ENCODE measurements around the gene PIK3R2. TPM values are rescaled to one million over a fixed set of nuclear protein-coding genes. Genes with fewer than 3 reads are reported as not detected.

The PIK3R2 gene
- total and polyA plus RNA-seq, 7 donors, result 1.8 to 18.0 (median 7.9) TPM

- DNase-seq, result no peak
- Histone ChIP-seq H3K27me3 (no peaks in the 10 kb centered on the region), H3K36me3 (no peaks in the 10 kb centered on the region), H3K27ac (no peak overlapping the region), H3K4me3 (no peak overlapping the region), H3K9me3 (no peaks in the 10 kb centered on the region), H3K4me1 (no peaks in the 10 kb centered on the region)
- TF ChIP-seq POLR2AphosphoS5 (IDR thresholded peaks at IDR 0.05) (no peak), POLR2A (IDR thresholded peaks at IDR 0.05) (no peak), EP300 (IDR thresholded peaks at IDR 0.05) (no peak), CTCF (IDR thresholded peaks at IDR 0.05) (no peak)
- intact Hi-C loops (cut with DNase I), result no loop called here
- 66 to 71% methylated on average over 7 of the region's 7 CpGs for WGBS, 2 donors
Observed at GRCh38 chr19:18214779-18215433, 61.9 kb downstream of the PIK3R2 start.

- no peaks in the 10 kb centered on the region for H3K9me3 ChIP-seq
- H3K4me3 ChIP-seq, result no peak overlapping the region
- H3K36me3 ChIP-seq, result no peaks in the 10 kb centered on the region
- no peak for DNase-seq
- TF ChIP-seq CTCF (IDR thresholded peaks at IDR 0.05) (no peak), POLR2AphosphoS5 (IDR thresholded peaks at IDR 0.05) (no peak), POLR2A (IDR thresholded peaks at IDR 0.05) (no peak), EP300 (IDR thresholded peaks at IDR 0.05) (no peak)
- intact Hi-C loops (cut with DNase I), result no loop called here
- H3K27me3 ChIP-seq, result peaks cover 0 to 17% (median 15%) of the 10 kb centered on the region in 3 donors
- H3K4me1 ChIP-seq, result no peaks in the 10 kb centered on the region
- no peak overlapping the region for H3K27ac ChIP-seq
- WGBS, 2 donors, result 95 to 96% methylated on average over 8 of the region's 8 CpGs
Observed at GRCh38 chr19:18216789-18217188, 63.8 kb downstream of the PIK3R2 start.

- intact Hi-C loops (cut with DNase I), result no loop called here
- no peaks in the 10 kb centered on the region for H3K36me3 ChIP-seq
- no peaks in the 10 kb centered on the region for H3K9me3 ChIP-seq
- no peak overlapping the region for H3K27ac ChIP-seq
- TF ChIP-seq POLR2AphosphoS5 (IDR thresholded peaks at IDR 0.05) (no peak), EP300 (IDR thresholded peaks at IDR 0.05) (no peak), POLR2A (IDR thresholded peaks at IDR 0.05) (no peak), CTCF (IDR thresholded peaks at IDR 0.05) (no peak)
- H3K27me3 ChIP-seq, result peaks cover 0 to 20% (median 17%) of the 10 kb centered on the region in 3 donors
- WGBS, 2 donors, result 78 to 88% methylated on average over 17 of the region's 17 CpGs
- H3K4me1 ChIP-seq, result no peaks in the 10 kb centered on the region
- no peak for DNase-seq
- H3K4me3 ChIP-seq, result no peak overlapping the region
Observed at GRCh38 chr19:18218159-18218558, 65.2 kb downstream of the PIK3R2 start.

GRCh38 chr19:18218600-18218999, 65.6 kb downstream of the PIK3R2 start:
- TF ChIP-seq POLR2A (IDR thresholded peaks at IDR 0.05) (no peak), EP300 (IDR thresholded peaks at IDR 0.05) (no peak), CTCF (IDR thresholded peaks at IDR 0.05) (no peak), POLR2AphosphoS5 (IDR thresholded peaks at IDR 0.05) (no peak)
- intact Hi-C loops (cut with DNase I), result no loop called here
- peaks cover 0 to 20% (median 17%) of the 10 kb centered on the region in 3 donors for H3K27me3 ChIP-seq
- H3K9me3 ChIP-seq, result no peaks in the 10 kb centered on the region
- no peak overlapping the region for H3K4me3 ChIP-seq
- no peaks in the 10 kb centered on the region for H3K36me3 ChIP-seq
- 92 to 94% methylated on average over 3 of the region's 3 CpGs for WGBS, 2 donors
- no peaks in the 10 kb centered on the region for H3K4me1 ChIP-seq
- no peak overlapping the region for H3K27ac ChIP-seq
- no peak for DNase-seq

Small RNA genes within 50 kb of the gene (small RNA-seq; reads per million reads assigned to genes)
- 0 reads per million in 3 donors for gene IFI30

Other genes starting within 250 kb of the PIK3R2 start
- 10 to 100 TPM; 52.8 to 86.4 (median 73.1) TPM for gene CCDC124, start 220.1 kb upstream of the PIK3R2 start, total RNA-seq
- 100 to 1,000 TPM in 1 of 3 donors, 10 to 100 TPM in 2; 72.8 to 126 (median 99.1) TPM for gene CCDC124, start 220.1 kb upstream of the PIK3R2 start, polyA plus RNA-seq
- under 1 TPM in 2 of 4 donors, not detected in 2; 0.33 to 0.55 TPM for gene KCNN1, start 186.1 kb upstream of the PIK3R2 start, total RNA-seq
- gene KCNN1, start 186.1 kb upstream of the PIK3R2 start, polyA plus RNA-seq, result under 1 TPM in 1 of 3 donors, not detected in 2; 0.17 TPM
- 10 to 100 TPM; 34.5 to 54.2 (median 37.0) TPM for gene ARRDC2, start 145.0 kb upstream of the PIK3R2 start, total RNA-seq
- gene ARRDC2, start 145.0 kb upstream of the PIK3R2 start, polyA plus RNA-seq, result 10 to 100 TPM; 22.2 to 44.2 (median 36.5) TPM
- gene IL12RB1, start 66.2 kb upstream of the PIK3R2 start, total RNA-seq, result 1 to 10 TPM in 2 of 4 donors, under 1 TPM in 1, not detected in 1; 0.99 to 2.2 (median 1.4) TPM
- gene IL12RB1, start 66.2 kb upstream of the PIK3R2 start, polyA plus RNA-seq, result 1 to 10 TPM; 1.8 to 6.0 (median 5.9) TPM
- 1 to 10 TPM; 2.6 to 6.9 (median 3.3) TPM for gene MAST3, start 55.4 kb upstream of the PIK3R2 start, total RNA-seq
- 10 to 100 TPM in 1 of 3 donors, 1 to 10 TPM in 2; 4.2 to 16.3 (median 5.3) TPM for gene MAST3, start 55.4 kb upstream of the PIK3R2 start, polyA plus RNA-seq
- gene IFI30, start 20.6 kb downstream of the PIK3R2 start, total RNA-seq, result 10 to 100 TPM in 3 of 4 donors, 1 to 10 TPM in 1; 9.1 to 45.7 (median 44.5) TPM
- gene IFI30, start 20.6 kb downstream of the PIK3R2 start, polyA plus RNA-seq, result 100 to 1,000 TPM in 2 of 3 donors, 10 to 100 TPM in 1; 96.7 to 412 (median 178) TPM
- 10 to 100 TPM; 15.8 to 37.3 (median 26.2) TPM for gene MPV17L2, start 40.1 kb downstream of the PIK3R2 start, total RNA-seq
- 10 to 100 TPM in 2 of 3 donors, 1 to 10 TPM in 1; 9.0 to 26.4 (median 12.0) TPM for gene MPV17L2, start 40.1 kb downstream of the PIK3R2 start, polyA plus RNA-seq
- 1 to 10 TPM in 3 of 4 donors, under 1 TPM in 1; 0.66 to 2.9 (median 2.2) TPM for gene RAB3A, start 50.9 kb downstream of the PIK3R2 start, total RNA-seq
- gene RAB3A, start 50.9 kb downstream of the PIK3R2 start, polyA plus RNA-seq, result 1 to 10 TPM; 2.1 to 4.8 (median 4.2) TPM
- gene PDE4C, start 73.3 kb downstream of the PIK3R2 start, total RNA-seq, result 1 to 10 TPM; 1.8 to 8.6 (median 4.5) TPM
- gene PDE4C, start 73.3 kb downstream of the PIK3R2 start, polyA plus RNA-seq, result 1 to 10 TPM in 1 of 3 donors, not detected in 2; 4.0 TPM
- 1 to 10 TPM; 1.4 to 5.8 (median 2.9) TPM for gene IQCN, start 121.3 kb downstream of the PIK3R2 start, total RNA-seq
- 1 to 10 TPM; 1.2 to 4.4 (median 3.4) TPM for gene IQCN, start 121.3 kb downstream of the PIK3R2 start, polyA plus RNA-seq
- gene JUND, start 128.5 kb downstream of the PIK3R2 start, total RNA-seq, result 100 to 1,000 TPM; 163 to 369 (median 230) TPM
- gene JUND, start 128.5 kb downstream of the PIK3R2 start, polyA plus RNA-seq, result 100 to 1,000 TPM; 179 to 221 (median 180) TPM
- 100 to 1,000 TPM in 3 of 4 donors, 10 to 100 TPM in 1; 89.1 to 144 (median 119) TPM for gene LSM4, start 169.9 kb downstream of the PIK3R2 start, total RNA-seq
- gene LSM4, start 169.9 kb downstream of the PIK3R2 start, polyA plus RNA-seq, result 100 to 1,000 TPM; 214 to 285 (median 256) TPM
- 10 to 100 TPM; 15.0 to 26.0 (median 16.6) TPM for gene PGPEP1, start 187.4 kb downstream of the PIK3R2 start, total RNA-seq
- 10 to 100 TPM; 14.4 to 36.9 (median 31.7) TPM for gene PGPEP1, start 187.4 kb downstream of the PIK3R2 start, polyA plus RNA-seq
- 1 to 10 TPM; 1.1 to 7.9 (median 3.9) TPM for gene GDF15, start 233.0 kb downstream of the PIK3R2 start, total RNA-seq
- gene GDF15, start 233.0 kb downstream of the PIK3R2 start, polyA plus RNA-seq, result 10 to 100 TPM in 2 of 3 donors, 1 to 10 TPM in 1; 7.2 to 79.7 (median 24.5) TPM
- 10 to 100 TPM in 1 of 4 donors, 1 to 10 TPM in 3; 2.2 to 13.3 (median 9.0) TPM for gene LRRC25, start 244.5 kb downstream of the PIK3R2 start, total RNA-seq
- gene LRRC25, start 244.5 kb downstream of the PIK3R2 start, polyA plus RNA-seq, result 10 to 100 TPM in 1 of 3 donors, 1 to 10 TPM in 2; 4.2 to 10.9 (median 6.0) TPM

Measured in sigmoid colon (tissue), 7 donors.